Fibroblast of mammary gland (primary cell): Measurements from ENCODE around the gene LRRC8C.

Source experiments
- DNase-seq: peaks from one replicate; pipeline ENCODE4 v3.0.0-alpha.2; 2010; ENCODE audit warnings: low read depth
- H3K4me3 ChIP-seq: 2 replicates; pipeline ENCODE4 v1.5.1; 2011; ENCODE audit warnings: low read depth, mild to moderate bottlenecking, low read length, moderate library complexity; ENCODE audit not compliant: control insufficient read depth
- TF ChIP-seq, protein P1 (sequence below): conservative IDR thresholded peaks from 2 replicates; pipeline ENCODE4 v1.5.1; 2011; ENCODE audit warnings: low read depth, low read length, inconsistent platforms; ENCODE audit not compliant: control insufficient read depth, insufficient read depth

LRRC8C gene

DNA sequence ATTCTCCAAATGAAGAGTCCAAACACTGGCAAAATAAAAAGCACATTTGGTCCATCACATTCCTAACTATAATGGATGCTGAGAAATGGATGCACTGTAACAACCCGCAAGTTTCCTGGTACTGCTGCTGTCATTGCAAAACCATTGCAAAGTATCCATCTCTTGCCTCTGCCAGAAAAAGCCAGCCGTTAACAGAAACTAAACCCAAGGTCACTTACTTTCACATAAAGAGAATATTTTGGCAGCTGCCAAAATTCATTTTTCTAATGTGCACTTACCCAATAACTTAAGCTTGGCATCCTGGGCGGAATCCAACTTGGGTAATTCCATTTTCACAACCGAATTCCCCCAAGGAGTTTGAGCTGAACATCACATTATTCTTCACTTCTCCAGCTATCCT lies 110.9 kb downstream of the LRRC8C start:
- TF ChIP-seq, protein P1, sequence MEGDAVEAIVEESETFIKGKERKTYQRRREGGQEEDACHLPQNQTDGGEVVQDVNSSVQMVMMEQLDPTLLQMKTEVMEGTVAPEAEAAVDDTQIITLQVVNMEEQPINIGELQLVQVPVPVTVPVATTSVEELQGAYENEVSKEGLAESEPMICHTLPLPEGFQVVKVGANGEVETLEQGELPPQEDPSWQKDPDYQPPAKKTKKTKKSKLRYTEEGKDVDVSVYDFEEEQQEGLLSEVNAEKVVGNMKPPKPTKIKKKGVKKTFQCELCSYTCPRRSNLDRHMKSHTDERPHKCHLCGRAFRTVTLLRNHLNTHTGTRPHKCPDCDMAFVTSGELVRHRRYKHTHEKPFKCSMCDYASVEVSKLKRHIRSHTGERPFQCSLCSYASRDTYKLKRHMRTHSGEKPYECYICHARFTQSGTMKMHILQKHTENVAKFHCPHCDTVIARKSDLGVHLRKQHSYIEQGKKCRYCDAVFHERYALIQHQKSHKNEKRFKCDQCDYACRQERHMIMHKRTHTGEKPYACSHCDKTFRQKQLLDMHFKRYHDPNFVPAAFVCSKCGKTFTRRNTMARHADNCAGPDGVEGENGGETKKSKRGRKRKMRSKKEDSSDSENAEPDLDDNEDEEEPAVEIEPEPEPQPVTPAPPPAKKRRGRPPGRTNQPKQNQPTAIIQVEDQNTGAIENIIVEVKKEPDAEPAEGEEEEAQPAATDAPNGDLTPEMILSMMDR: no peak
- DNase-seq: no peak
- H3K4me3 ChIP-seq: no peak overlapping the region

DNA sequence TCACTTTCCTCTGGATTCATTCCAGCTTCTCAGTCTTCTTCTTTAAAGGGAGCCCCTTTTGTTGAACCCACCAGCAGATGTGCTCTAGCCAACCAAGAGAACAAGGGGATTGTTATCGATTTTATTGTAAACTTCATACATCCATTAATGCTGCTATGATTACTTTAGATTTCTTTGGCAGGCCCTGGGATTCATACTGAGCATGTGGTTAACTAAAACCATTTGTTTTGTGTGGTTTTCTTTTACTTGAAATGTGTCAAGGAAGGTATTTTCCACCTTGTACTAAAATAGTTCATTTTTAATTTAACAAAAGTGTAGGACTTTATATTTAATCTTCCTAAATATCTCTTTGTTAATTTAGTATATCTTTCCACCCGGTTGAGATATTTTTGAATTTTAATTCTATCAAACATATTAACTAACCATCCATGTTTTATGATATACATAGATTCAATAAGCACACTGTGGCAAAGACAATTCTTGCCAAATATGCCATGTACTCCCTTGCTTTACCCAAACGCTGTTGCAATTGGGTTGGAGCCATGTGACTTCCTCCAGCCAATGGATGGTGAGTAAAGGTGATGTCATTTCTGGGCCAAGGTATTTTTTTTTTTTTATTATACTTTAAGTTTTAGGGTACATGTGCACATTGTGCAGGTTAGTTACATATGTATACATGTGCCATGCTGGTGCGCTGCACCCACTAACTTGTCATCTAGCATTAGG lies 113.7 kb downstream of the LRRC8C start:
- H3K4me3 ChIP-seq: no peak overlapping the region
- no peak for DNase-seq
- TF ChIP-seq, protein P1: no peak

DNA sequence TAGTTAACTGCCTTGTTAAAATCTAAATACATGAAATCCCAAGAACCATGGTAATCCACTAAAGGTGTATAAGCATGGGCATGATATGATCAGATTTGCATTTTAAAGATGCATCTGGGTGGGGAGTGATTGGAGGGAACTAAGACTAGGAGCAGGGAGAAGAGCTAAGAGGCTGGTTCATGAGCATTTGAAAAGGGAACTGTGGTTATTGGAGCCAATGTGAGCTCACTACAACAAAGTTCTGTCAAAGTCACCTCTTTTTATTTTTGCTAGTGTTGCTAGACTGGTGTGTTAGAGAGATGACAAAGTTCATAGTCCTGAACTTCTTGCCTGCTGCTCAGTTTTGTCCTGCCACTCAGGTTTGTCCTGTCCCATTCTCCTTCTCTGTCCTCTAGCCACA lies 120.8 kb downstream of the LRRC8C start:
- TF ChIP-seq, protein P1: no peak
- no peak for DNase-seq
- no peak overlapping the region for H3K4me3 ChIP-seq

DNA sequence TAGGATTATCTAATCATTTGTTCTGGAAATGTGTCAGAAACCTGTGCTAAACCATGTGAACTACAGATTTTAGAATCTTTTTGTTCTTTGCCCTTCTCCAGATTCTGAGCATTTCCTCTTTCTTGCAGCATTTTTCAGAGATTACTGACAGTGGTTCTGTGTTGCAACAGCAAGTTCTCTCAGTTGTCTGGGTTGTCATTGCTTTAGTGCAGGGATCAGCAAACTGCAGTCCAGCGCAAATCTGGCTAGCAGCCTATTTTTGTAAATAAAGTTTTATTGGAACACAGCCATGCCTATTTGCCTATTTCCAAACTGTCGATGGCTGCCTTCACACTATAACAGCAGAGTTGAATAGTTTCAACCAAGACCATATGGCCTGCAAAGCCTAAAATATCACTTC lies 121.6 kb downstream of the LRRC8C start:
- H3K4me3 ChIP-seq: no peak overlapping the region
- peak; percentile 51 for DNase-seq
- TF ChIP-seq, protein P1: no peak

DNA sequence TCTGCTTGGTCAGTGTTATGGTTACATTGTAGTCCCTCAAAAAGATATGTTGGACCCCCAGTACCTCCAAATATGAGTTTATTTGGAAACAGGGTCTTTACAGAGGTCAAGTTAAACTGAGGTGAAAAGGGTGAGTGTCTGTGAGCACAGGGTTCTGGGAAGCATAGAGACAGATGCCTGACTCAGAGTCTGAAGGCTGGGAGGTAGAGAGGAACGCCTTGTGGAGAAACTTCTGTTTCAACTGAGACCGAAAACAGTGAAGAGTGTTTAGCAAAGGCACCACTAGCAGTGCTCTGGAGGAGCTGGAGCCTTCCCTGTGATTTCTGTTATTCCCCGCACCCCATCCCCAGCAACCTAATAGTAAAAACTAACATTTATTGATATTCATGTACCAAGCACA lies 122.7 kb downstream of the LRRC8C start:
- TF ChIP-seq, protein P1: no peak
- DNase-seq: no peak

DNA sequence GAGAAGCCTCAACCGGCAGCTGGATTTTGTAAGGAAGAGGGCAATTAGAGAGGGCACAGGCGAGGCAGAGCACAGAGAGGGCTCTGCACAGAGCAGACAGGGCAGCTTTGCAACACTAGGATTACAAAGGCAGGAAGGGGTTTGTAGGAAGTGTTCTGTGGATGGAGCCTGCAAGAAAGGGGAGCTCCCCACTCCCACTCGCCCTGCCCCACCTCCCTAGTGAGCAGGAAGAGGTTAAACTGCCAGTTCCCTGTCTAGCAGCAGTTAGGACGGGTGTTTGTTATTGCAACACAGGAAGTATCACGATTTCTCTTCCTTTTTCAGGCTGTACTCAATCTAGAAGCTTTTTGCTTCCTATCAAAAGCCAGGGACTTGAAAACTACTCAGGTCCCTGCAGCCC lies 124.6 kb downstream of the LRRC8C start:
- peak; percentile 9 for DNase-seq
- H3K4me3 ChIP-seq: no peak overlapping the region
- TF ChIP-seq, protein P1: no peak

More for the DNA sequence above, 122.7 kb downstream of the LRRC8C start:
- H3K4me3 ChIP-seq: no peak overlapping the region
